Motor neuron (in vitro differentiated cells): ENCODE measurements around the gene FRMD4A. TPM values are rescaled to one million over a fixed set of nuclear protein-coding genes. Genes with fewer than 3 reads are reported as not detected.

Experiments
- ATAC-seq, 8 experiments: fragments of 200-7000 bp; cut with Tn5 transposase; replicated peaks in 6 of 8; 2 replicates each; pipeline ENCODE4 v1.8.0; 2021; ENCODE audit warnings: mild to moderate bottlenecking in 8 of 8, moderate library complexity in 8 of 8
- H3K27ac ChIP-seq, 2 donors: fragments of 250-450 bp; sonication (Bioruptor Pico); 2 replicates each; pipeline ENCODE4 v1.9.0; 2021; ENCODE audit warnings: antibody characterized with exemption in 2 of 2, mild to moderate bottlenecking in 2 of 2, moderate library complexity in 1 of 2
- H3K4me1 ChIP-seq, 2 donors: fragments of 250-450 bp; sonication (Bioruptor Pico); replicated peaks in 1 of 2; 2 replicates each; pipeline ENCODE4 v1.6.1; 2021; ENCODE audit warnings: antibody characterized with exemption in 2 of 2, mild to moderate bottlenecking in 2 of 2, moderate library complexity in 1 of 2
- H3K4me3 ChIP-seq, 5 donors: fragments of 250-450 bp; sonication (Bioruptor Pico); 2 replicates each; pipeline ENCODE4 v1.9.0; 2021; ENCODE audit warnings: antibody characterized with exemption in 5 of 5, mild to moderate bottlenecking in 5 of 5, moderate library complexity in 4 of 5
- WGBS, 10 experiments: fragments of 450-650 bp; shearing (Covaris generic); methylation state at CpG; one replicate each; pipeline ENCODE4 v1.0.0; 2022; 5-methylcytosine and 5-hydroxymethylcytosine counted together
- in situ Hi-C, 9 experiments: fragments of 400-800 bp; cut with MboI; loops; one replicate each; pipeline ENCODE4 v1.15.0; 2021; ENCODE audit warnings: low sequenced_read_pairs in 9 of 9, low pct_unique_long_range_greater_than_20kb in 2 of 9; ENCODE audit not compliant: unreplicated experiment in 9 of 9
- total RNA-seq, 8 experiments: library from RNA; unstranded; fragments of 300-600 nt; gene quantifications; 2 replicates each; pipeline versions ENCODE4 v1.2.3 to v1.2.4, GENCODE V29; 2022

The FRMD4A gene
- total RNA-seq, 8 experiments from 2014 or later, result 18.6 to 87.3 (median 44.5) TPM

DNA sequence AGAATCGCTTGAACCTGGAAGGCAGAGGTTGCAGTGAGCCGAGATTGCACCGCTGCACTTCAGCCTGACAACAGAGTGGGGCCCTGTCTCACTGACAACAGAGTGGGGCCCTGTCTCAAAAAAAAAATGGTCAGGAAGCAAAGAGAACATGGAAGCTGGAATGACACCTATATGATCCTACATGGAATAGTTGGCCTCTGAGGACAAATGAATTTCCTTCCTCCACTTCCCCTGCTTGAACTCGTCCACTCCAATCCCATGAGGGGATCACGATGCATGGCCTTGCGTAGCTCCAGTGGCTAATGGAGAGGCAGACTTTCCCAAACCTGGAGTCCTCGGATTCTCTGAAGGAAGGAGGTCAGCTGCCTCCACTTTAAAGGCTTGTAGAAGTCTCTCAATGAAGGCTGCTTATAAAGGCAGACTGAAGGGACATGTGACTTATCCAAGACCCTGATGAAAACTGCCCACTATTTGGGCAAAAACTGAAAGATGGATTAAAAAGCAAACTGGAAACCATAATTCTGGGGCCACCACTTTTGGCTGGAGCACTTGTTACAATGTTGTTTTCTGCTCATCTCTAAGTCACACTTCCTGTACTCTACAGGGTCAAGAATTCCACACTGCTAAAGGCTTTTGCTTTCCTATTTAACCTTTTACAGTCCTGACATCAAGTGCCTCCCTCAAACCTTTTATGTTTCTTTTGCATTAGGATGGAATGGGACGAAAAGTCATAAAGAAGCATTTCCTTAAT, 529.4 kb downstream of the FRMD4A start:
- 52 to 98% (median 78%) methylated on average over 1 to 6 of the region's 8 CpGs; no CpG with 5 or more reads in 3 of the 10 experiments for WGBS, 10 experiments
- H3K4me3 ChIP-seq, result no peak overlapping the region
- peaks cover 5 to 18% of the 10 kb centered on the region in 2 donors for H3K4me1 ChIP-seq
- in situ Hi-C loops, result no loop called here
- no peak for ATAC-seq
- no peak overlapping the region for H3K27ac ChIP-seq

DNA sequence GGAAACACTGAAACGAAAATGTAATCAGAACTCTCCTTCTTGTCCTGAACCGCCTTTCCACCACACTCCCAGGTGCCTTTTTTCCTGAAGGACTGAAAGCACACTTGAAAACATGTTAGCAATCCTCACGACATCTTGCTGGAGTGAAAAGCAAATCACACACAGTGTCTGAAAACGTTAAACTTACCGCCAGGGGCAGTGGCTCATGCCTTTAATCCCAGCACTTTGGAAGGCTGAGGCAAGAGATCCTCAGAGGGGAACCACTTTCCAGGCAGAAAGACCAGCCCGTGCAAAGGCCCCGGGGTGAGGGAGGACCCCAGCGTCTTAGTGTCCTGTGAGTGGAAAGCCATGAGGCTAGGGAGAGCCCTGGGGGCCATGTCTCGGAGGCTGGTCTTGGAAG, 533.6 kb downstream of the FRMD4A start:
- Histone ChIP-seq H3K27ac (no peak overlapping the region), H3K4me3 (no peak overlapping the region), H3K4me1 (peaks cover 7 to 32% of the 10 kb centered on the region in 2 donors)
- no peak for ATAC-seq
- WGBS, 10 experiments, result 80 to 100% (median 88%) methylated on average over 1 to 6 of the region's 9 CpGs; no CpG with 5 or more reads in 4 of the 10 experiments
- in situ Hi-C loops, result loop anchor here in 4 of 9 experiments (10.0 to 25.0 kb wide), 5 partner anchors 290 to 690 kb away; no protein-coding TSS in a partner anchor

DNA sequence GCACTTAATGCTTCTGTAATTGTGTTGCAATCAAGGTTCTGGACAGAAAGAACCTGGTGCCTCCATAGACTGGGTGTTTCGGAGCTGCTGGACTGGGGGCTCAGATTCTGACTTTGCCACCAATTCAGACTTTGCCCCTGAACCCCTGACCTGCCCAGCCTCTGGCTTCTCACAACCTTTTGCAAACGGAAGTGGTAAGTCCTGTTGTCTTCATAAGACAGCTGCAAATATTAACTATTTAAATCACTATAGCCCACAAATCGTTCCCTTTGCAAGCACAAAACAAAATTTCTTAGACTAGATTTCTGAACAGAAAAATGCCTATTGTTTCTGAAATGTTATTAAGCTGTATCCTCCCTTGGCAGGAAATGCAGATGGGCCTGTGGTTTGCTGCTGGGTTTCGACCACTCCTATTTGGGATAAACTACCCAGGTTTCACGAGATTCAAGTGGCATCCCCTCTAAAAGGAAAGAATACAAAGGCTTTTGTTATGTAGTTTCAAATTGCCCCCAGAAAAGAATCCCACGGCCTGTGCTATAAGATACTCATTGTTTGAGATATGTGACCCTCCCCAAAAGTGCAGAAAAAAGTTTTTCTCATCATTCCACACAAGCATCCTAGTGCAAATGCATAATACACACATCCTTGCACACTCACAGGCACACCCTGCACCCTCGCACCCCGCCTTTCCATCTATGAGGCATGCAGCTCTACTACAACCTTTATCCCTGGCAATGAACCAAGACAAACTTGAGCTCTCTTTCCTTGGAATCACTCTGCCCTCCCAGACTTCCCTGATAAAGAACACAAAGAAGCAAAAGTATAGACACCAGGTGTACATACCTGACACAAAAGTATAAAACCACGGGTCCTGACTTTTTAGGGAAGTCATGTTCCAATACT, 534.8 kb downstream of the FRMD4A start:
- WGBS, 10 experiments, result 40 to 100% (median 55%) methylated on average over 1 to 7 of the region's 9 CpGs; no CpG with 5 or more reads in 1 of the 10 experiments
- H3K4me3 ChIP-seq, result no peak overlapping the region
- peak in 1 of 8 experiments; percentile 41 for ATAC-seq
- in situ Hi-C loops, result loop anchor here in 4 of 9 experiments (10.0 to 25.0 kb wide), 5 partner anchors 291 to 691 kb away; no protein-coding TSS in a partner anchor
- peaks cover 2 to 19% of the 10 kb centered on the region in 2 donors for H3K4me1 ChIP-seq
- no peak overlapping the region for H3K27ac ChIP-seq

DNA sequence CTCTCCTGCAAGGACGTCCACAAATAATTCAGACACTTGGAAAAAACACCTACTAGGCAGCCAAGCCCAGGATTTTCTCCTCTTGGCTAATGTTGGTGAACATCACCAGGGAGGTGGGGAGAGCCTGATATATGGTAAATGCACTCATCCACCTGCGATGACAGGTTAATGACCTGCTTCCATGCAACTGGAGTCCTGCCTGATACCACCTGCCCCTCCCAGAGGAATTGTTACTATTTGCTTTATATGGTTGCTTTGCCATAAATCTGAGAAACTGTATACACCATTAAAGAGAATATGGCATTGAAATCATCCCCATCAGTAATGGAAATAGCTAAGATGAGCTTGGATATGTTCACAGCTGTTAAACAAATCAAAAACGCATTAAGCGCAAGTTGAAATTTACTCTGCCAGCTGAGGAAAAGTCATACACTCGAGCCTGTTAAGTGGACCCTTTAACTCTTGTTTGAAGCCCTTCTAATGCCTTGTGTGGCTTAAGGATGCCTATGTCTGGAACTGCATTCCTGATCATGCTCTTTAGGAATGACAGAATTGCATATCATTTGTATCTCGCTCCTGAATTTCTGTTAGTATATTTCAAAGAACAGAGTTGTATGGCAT, 535.6 kb downstream of the FRMD4A start:
- Histone ChIP-seq H3K4me3 (no peak overlapping the region), H3K27ac (no peak overlapping the region), H3K4me1 (peaks cover 7 to 18% of the 10 kb centered on the region in 2 donors)
- 79 to 100% (median 95%) methylated on average over 1 to 6 of the region's 6 CpGs for WGBS, 10 experiments
- in situ Hi-C loops, result loop anchor here in 4 of 9 experiments (10.0 to 25.0 kb wide), 5 partner anchors 292 to 692 kb away; no protein-coding TSS in a partner anchor
- ATAC-seq, result peak in 2 of 8 experiments; percentile 38 to 50

DNA sequence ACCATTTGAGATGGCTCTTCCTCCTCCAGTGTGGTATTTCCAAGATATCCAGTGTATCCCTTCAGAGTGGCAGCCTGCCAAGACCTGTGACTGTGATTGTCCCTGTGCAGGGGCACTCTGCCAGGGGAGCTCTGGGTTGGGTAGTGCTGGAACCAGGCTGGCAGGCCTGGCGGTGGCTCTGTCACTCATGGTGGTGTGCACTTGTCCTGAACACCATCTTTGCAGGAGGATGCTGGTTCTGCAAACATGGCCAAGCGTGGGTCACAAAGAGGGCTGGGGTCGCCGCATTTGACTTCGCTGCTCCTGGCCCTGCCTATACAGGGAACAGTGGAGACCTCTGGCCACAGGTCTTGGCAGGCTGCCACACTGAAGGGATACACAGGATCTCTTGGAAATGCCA, 538.7 kb downstream of the FRMD4A start:
- peaks cover 24 to 41% of the 10 kb centered on the region in 2 donors for H3K4me1 ChIP-seq
- 92 to 100% (median 95%) methylated on average over 1 to 4 of the region's 5 CpGs; no CpG with 5 or more reads in 6 of the 10 experiments for WGBS, 10 experiments
- H3K4me3 ChIP-seq, result no peak overlapping the region
- H3K27ac ChIP-seq, result no peak overlapping the region
- in situ Hi-C loops, result loop anchor here in 4 of 9 experiments (10.0 to 25.0 kb wide), 5 partner anchors 295 to 695 kb away; no protein-coding TSS in a partner anchor
- peak in 2 of 8 experiments; percentile 8 to 20 for ATAC-seq

DNA sequence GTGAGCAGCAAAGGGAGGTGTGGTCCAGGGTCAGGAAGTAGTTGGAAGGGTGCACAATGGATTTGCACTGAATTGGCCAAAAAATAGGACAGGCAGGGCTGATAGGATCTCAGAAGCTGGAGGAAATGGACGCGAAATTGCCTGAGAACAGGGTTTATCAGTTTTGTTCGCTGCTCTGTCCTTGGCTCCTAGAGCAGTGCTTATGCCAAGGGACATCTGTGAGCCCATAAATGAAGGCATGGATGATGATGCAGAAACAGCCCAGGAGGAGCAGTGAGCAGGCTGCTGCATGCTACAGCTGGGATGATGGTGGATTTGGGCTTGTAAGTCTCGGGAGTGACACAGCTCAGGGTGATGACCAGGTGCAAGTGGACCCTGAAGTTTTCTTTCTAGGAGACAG, 539.2 kb downstream of the FRMD4A start:
- Histone ChIP-seq H3K4me1 (peaks cover 24 to 41% of the 10 kb centered on the region in 2 donors), H3K27ac (no peak overlapping the region), H3K4me3 (no peak overlapping the region)
- 50 to 100% (median 72%) methylated on average over 1 to 3 of the region's 4 CpGs; no CpG with 5 or more reads in 4 of the 10 experiments for WGBS, 10 experiments
- in situ Hi-C loops, result loop anchor here in 4 of 9 experiments (10.0 to 25.0 kb wide), 5 partner anchors 296 to 696 kb away; no protein-coding TSS in a partner anchor
- ATAC-seq, result no peak

DNA sequence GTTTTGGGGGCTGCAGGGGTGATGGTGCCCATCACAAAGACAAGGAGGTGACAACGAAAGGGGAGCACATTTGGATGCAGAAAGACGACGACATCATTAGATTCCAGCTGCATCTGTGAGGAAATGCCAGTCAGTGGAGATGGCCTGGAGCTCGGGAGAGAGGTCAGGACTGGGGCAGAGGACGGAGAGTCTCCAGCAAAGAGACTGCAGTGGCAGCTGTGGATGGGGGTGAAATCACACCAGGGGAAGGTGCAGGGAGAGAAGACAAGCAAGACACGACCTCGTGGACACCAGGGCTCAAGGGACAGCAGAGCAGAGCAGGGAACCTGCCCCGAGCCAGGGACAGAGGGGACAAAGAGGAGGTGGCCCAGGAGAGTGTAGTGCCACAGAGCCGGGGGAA, 540.5 kb downstream of the FRMD4A start:
- WGBS, 10 experiments, result 20 to 95% (median 61%) methylated on average over 1 to 5 of the region's 9 CpGs; no CpG with 5 or more reads in 3 of the 10 experiments
- in situ Hi-C loops, result loop anchor here in 4 of 9 experiments (10.0 to 25.0 kb wide), 5 partner anchors 297 to 697 kb away; no protein-coding TSS in a partner anchor
- peak in 1 of 8 experiments; percentile 39 for ATAC-seq
- H3K27ac ChIP-seq, result no peak overlapping the region
- H3K4me1 ChIP-seq, result peaks cover 21 to 30% of the 10 kb centered on the region in 2 donors
- no peak overlapping the region for H3K4me3 ChIP-seq

DNA sequence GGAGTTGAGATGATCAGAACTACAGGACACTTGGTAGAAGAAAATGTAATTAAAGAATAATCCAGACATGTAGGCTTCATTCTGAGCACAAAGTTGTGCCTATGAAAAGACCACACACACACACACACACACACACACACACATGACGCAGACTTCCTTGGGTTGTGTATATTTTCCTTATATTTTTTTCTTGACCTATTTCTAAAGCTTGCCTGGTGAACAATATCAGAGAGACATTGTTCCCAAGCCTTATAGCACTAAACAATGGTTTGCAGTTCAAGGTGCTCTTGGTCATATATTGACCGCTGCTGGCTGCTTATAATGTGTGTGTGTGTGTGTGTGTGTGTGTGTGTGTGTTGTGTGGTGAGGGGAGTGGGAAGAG, 541.3 kb downstream of the FRMD4A start:
- in situ Hi-C loops, result loop anchor here in 4 of 9 experiments (25.0 kb wide), 3 partner anchors 298 to 698 kb away; no protein-coding TSS in a partner anchor
- WGBS, 10 experiments, result 0 to 100% (median 54%) methylated on average over 1 to 2 of the region's 2 CpGs; no CpG with 5 or more reads in 4 of the 10 experiments
- ATAC-seq, result no peak
- peaks cover 21 to 26% of the 10 kb centered on the region in 2 donors for H3K4me1 ChIP-seq
- H3K27ac ChIP-seq, result no peak overlapping the region
- H3K4me3 ChIP-seq, result no peak overlapping the region

DNA sequence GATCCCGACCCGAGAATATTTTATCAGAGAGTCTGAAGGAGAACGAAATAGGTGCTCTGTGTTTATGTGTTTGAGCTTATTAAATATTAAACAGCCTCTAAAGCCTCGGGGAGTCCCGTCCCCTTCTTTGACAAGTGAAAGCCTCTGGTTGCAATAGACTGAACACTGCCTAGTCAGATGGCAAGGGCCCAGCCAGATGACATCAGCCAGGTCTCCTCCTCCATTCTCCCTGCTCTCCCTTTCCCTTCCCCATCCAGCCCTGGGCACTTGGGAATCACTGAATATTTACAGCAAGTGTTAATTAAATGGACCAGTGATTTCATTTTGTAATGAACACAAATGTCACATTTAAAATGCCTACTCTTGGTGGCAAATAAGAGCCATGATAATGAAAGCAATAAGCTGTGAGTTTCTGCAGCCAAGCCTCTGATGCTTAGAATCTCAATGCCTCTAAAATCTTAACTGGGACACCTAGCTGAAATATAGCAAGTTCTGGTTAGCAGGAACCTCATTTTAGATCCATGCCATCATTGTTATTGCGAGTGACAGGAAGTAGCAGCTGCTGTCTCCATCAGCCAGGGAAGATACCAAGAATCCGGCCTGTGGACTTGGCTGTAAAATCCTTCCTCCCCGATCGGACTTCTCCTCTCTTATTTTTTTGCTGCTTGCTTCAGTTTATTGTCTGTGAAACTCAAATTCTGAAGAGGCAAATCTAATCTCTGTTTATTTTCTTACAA, 541.8 kb downstream of the FRMD4A start:
- Histone ChIP-seq H3K4me3 (no peak overlapping the region), H3K4me1 (peaks cover 21 to 26% of the 10 kb centered on the region in 2 donors), H3K27ac (no peak overlapping the region)
- peak; percentile 60 to 81 (median 74) for ATAC-seq
- 25 to 100% (median 83%) methylated on average over 2 to 9 of the region's 9 CpGs; no CpG with 5 or more reads in 3 of the 10 experiments for WGBS, 10 experiments
- in situ Hi-C loops, result loop anchor here in 4 of 9 experiments (25.0 kb wide), 3 partner anchors 298 to 698 kb away; no protein-coding TSS in a partner anchor

DNA sequence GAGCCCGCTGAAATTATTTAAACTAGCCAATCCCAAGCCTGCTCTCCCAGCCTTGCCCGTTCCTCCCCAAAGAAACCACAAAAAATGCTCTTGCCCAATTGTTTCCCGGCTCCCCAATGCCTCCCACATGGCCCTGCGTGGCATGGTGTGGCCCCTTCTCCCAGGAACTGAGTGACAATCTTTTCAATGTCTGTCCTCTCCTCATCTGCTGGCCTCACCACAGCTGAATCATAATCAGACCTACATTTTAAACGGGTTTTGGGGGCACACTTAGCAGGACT, 542.5 kb downstream of the FRMD4A start:
- H3K4me1 ChIP-seq, result peaks cover 21 to 26% of the 10 kb centered on the region in 2 donors
- no peak overlapping the region for H3K4me3 ChIP-seq
- in situ Hi-C loops, result loop anchor here in 4 of 9 experiments (25.0 kb wide), 3 partner anchors 299 to 699 kb away; no protein-coding TSS in a partner anchor
- 75 to 83% methylated on average over 1 to 2 of the region's 5 CpGs; no CpG with 5 or more reads in 8 of the 10 experiments for WGBS, 10 experiments
- ATAC-seq, result peak in 6 of 8 experiments; percentile 3 to 23 (median 12)
- peak overlapping the region in 1 of 2 donors; percentile 11 for H3K27ac ChIP-seq

DNA sequence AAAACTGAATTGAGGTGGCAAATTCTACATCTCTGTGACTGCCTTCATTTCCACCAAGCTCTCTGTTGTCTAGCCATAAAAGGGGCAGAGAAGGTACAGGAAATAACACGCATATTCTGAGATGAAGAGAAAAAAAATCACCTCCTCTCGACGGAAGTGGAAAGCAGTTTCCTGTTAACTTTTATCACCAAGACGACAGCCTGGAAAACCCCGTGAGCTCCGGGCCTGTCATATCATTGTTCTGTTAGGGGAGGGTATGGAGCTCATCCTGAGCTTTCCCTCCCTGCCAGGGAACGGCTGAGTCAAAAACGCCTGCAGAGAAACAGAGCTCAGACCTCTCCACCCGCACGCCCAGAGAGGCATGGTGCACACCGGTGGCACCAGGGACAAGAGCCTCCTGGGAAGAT, 543.7 kb downstream of the FRMD4A start:
- ATAC-seq, result no peak
- in situ Hi-C loops, result loop anchor here in 4 of 9 experiments (25.0 kb wide), 3 partner anchors 300 to 700 kb away; no protein-coding TSS in a partner anchor

More for the DNA sequence above, 543.7 kb downstream of the FRMD4A start:
- Histone ChIP-seq H3K4me1 (peaks cover 21 to 26% of the 10 kb centered on the region in 2 donors), H3K27ac (no peak overlapping the region), H3K4me3 (no peak overlapping the region)
- 60 to 100% (median 70%) methylated on average over 1 to 8 of the region's 11 CpGs; no CpG with 5 or more reads in 3 of the 10 experiments for WGBS, 10 experiments
